HG03354 (cell line): ENCODE data around the gene MRPS26.

Experiments used
- ATAC-seq: cut with Tn5 transposase; IDR thresholded peaks from one replicate; pipeline ENCODE4 v1.9.1; 2021; ENCODE audit warnings: mild to moderate bottlenecking; ENCODE audit not compliant: unreplicated experiment, poor library complexity, severe bottlenecking

MRPS26 gene

DNA sequence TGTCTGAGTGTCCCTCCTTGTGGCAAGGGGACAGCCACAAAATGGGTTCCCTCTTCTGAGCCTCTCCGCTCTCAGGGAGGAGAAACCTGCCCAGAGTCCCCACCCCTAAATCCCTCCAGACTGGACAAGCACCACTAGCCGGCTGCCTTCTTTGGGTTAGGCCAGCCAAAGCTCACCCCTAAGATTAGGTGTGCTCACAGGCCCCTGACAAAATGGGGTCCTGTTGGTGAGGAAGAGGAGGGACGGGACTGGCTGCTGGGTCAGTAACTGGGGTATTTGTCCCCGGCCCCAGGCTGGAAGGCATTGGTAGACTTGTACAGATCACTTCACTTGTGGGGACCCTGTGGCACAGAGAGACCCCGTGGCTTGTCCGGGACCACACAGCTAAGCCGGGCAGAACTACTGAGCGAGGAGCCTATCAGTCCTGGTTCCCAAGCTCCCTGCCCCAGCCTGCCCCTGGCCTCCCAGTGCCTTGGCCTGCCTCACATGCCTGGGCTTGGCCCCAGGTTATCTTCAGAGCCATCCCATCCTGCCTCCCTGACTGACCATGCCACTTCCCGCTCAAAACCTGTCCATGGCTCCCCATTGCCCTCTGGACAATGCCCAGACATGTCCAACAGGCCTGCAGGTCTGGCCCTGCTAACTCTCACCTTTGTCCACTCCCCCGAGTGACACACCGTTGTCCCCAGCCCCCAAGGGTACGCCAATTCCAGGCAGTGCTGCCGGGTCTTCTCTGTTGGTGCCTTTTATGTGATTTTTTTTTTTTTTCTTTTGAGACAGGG, 49.2 kb downstream of the MRPS26 start:
- ATAC-seq = no peak
